Kidney (tissue), 14 donors: ENCODE results near the gene COL25A1. TPM values are rescaled to one million over a fixed set of nuclear protein-coding genes. Genes with fewer than 3 reads are reported as not detected.

ENCODE experiments used
- DNase-seq, 5 donors: peaks; one replicate each; pipeline ENCODE4 v3.0.0-alpha.2; 2013 to 2020
- FAIRE-seq: peaks from 2 replicates; lab custom pipeline; 2012; peaks lifted over from hg19 to GRCh38; lab: Jason Lieb, UNC
- H3K27ac ChIP-seq, 2 donors: one replicate each; pipeline ENCODE4 v1.7.0; 2013; ENCODE audit warnings: low read depth in 2 of 2, low read length in 2 of 2, inconsistent platforms in 1 of 2
- H3K27me3 ChIP-seq: one replicate; pipeline ENCODE4 v1.7.1; 2013; ENCODE audit warnings: low read length, inconsistent platforms; ENCODE audit not compliant: control insufficient read depth, insufficient read depth
- H3K36me3 ChIP-seq, 3 donors: one replicate each; pipeline versions ENCODE4 v1.7.0 to v1.7.1; 2013; ENCODE audit warnings: low read length in 3 of 3, control low read depth in 1 of 3, inconsistent platforms in 1 of 3; ENCODE audit not compliant: insufficient read depth in 3 of 3, control insufficient read depth in 2 of 3
- H3K4me1 ChIP-seq, 3 donors: one replicate each; pipeline versions ENCODE4 v1.7.0 to v1.7.1; 2013; ENCODE audit warnings: low read length in 3 of 3, inconsistent platforms in 1 of 3, low read depth in 1 of 3; ENCODE audit not compliant: control insufficient read depth in 2 of 3, insufficient read depth in 2 of 3
- H3K4me3 ChIP-seq, 3 donors: one replicate each; pipeline versions ENCODE4 v1.7.0 to v1.8.1; 2013; ENCODE audit warnings: low read length in 3 of 3, control low read depth in 1 of 3, inconsistent platforms in 1 of 3
- H3K9ac ChIP-seq, 3 donors: one replicate each; pipeline versions ENCODE4 v1.7.0 to v1.7.1; 2013; ENCODE audit warnings: low read length in 3 of 3, control low read depth in 1 of 3, inconsistent platforms in 1 of 3
- H3K9me3 ChIP-seq, 3 donors: one replicate each; pipeline versions ENCODE4 v1.7.0 to v1.7.1; 2013; ENCODE audit warnings: low read length in 3 of 3, control low read depth in 1 of 3, inconsistent platforms in 1 of 3; ENCODE audit not compliant: control insufficient read depth in 2 of 3, insufficient read depth in 1 of 3
- CTCF ChIP-seq: IDR thresholded peaks from 3 replicates; pipeline ENCODE4 v1.5.1; 2012; ENCODE audit warnings: mild to moderate bottlenecking, moderate library complexity, borderline replicate concordance; ENCODE audit not compliant: insufficient read depth; ENCODE audit errors: extremely low read depth
- intact Hi-C: fragments of 100-400 bp; cut with DNase I; formaldehyde crosslinking; loops from one replicate; pipeline ENCODE4 v1.11.1; 2022
- polyA plus RNA-seq: library from polyadenylated mRNA; stranded (reverse); fragments of 350-450 nt; fragmentation: Illumina TruSeq; extraction: RNeasy Lipid Tissue Mini Kit (QIAGEN cat#74804); gene quantifications from one replicate; pipeline ENCODE4 v1.2.3, GENCODE V29; 2014; ENCODE audit warnings: low read depth, low replicate concordance; ENCODE audit not compliant: insufficient read depth
- total RNA-seq: library from RNA; stranded (reverse); fragmentation: NEBNext Ultra II Directional; extraction: Animal tissue kit (Norgen Biotek cat#: 25700); gene quantifications from one replicate; pipeline ENCODE4 v1.2.1, GENCODE V29; 2021
- donor health status: control.
- donor health status: control.
- donor health status: control.
- donor health status: control.
- donor health status: control.
- donor health status: DM: yes; HTN: yes; CAD: no.
- donor health status: Normal renal cell carcinoma (clear cell type).

COL25A1 gene
- total and polyA plus RNA-seq, 2 donors from 2014 or later: 0.52 to 2.3 TPM

- DNase-seq: no peak
- no peak for FAIRE-seq
- Histone ChIP-seq H3K4me3 (no peak overlapping the region), H3K36me3 (no peaks in the 10 kb centered on the region), H3K9me3 (no peaks in the 10 kb centered on the region), H3K27ac (no peak overlapping the region), H3K27me3 (no peaks in the 10 kb centered on the region), H3K4me1 (peaks cover 0 to 3% (median 0%) of the 10 kb centered on the region in 3 donors), H3K9ac (no peak overlapping the region)
- TF ChIP-seq CTCF: no peak
- intact Hi-C loops: no loop called here
These were observed 291.0 kb downstream of the COL25A1 start for GRCh38 chr4:109011241-109012026.

GRCh38 chr4:109010521-109010920 is 291.9 kb downstream of the COL25A1 start:
- H3K4me1 ChIP-seq: peaks cover 0 to 3% (median 0%) of the 10 kb centered on the region in 3 donors
- intact Hi-C loops: no loop called here
- H3K27me3 ChIP-seq: no peaks in the 10 kb centered on the region
- H3K9ac ChIP-seq: no peak overlapping the region
- no peaks in the 10 kb centered on the region for H3K36me3 ChIP-seq
- H3K9me3 ChIP-seq: no peaks in the 10 kb centered on the region
- H3K27ac ChIP-seq: no peak overlapping the region
- no peak for DNase-seq
- no peak for TF ChIP-seq CTCF
- FAIRE-seq: no peak
- no peak overlapping the region for H3K4me3 ChIP-seq

- intact Hi-C loops: no loop called here
These were observed 292.5 kb downstream of the COL25A1 start for GRCh38 chr4:109009909-109010308.

More at GRCh38 chr4:109009909-109010308, 292.5 kb downstream of the COL25A1 start:
- FAIRE-seq (no peak), DNase-seq (peak in 4 of 5 donors; percentile 29 to 68 (median 49))
- no peak overlapping the region for H3K4me3 ChIP-seq
- no peaks in the 10 kb centered on the region for H3K36me3 ChIP-seq
- no peaks in the 10 kb centered on the region for H3K9me3 ChIP-seq
- no peaks in the 10 kb centered on the region for H3K27me3 ChIP-seq
- H3K4me1 ChIP-seq: peaks cover 0 to 2% (median 0%) of the 10 kb centered on the region in 3 donors
- H3K9ac ChIP-seq: no peak overlapping the region
- no peak for TF ChIP-seq CTCF
- H3K27ac ChIP-seq: no peak overlapping the region
